ENCODE data around the gene NRN1.
"Not testable (repeated sequence)": the region's sequence is repeated elsewhere in the genome, so short reads cannot be mapped to it uniquely, and the experiment has no call there.

The NRN1 gene

GRCh38 chr6:6006428-6007365 lies at the start of gene NRN1:
NRN1 (minus strand) TSS chr6:6006925; CDS start chr6:6006749, 176 bp downstream.
- peak; percentile 10 for DNase-seq (ENCODE audit: low read depth)

GRCh38 chr6:6052216-6052615 lies 45.5 kb upstream of the NRN1 start:
- no peak for DNase-seq (ENCODE audit: low read depth)

GRCh38 chr6:6046716-6047115 lies 40.0 kb upstream of the NRN1 start:
- DNase-seq (ENCODE audit: low read depth): no peak

GRCh38 chr6:6039946-6040509 lies 33.3 kb upstream of the NRN1 start:
- no peak for DNase-seq (ENCODE audit: low read depth)

- no peak for DNase-seq (ENCODE audit: low read depth)
Observed at GRCh38 chr6:6037179-6037578, 30.5 kb upstream of the NRN1 start.

- DNase-seq (ENCODE audit: low read depth): no peak
Observed at GRCh38 chr6:6033858-6034257, 27.1 kb upstream of the NRN1 start.

- no peak for DNase-seq (ENCODE audit: low read depth)
Observed at GRCh38 chr6:6026513-6027205, 19.9 kb upstream of the NRN1 start.

- DNase-seq (ENCODE audit: low read depth): no peak
Observed at GRCh38 chr6:6025736-6026135, 19.0 kb upstream of the NRN1 start.

GRCh38 chr6:6024220-6024619 lies 17.5 kb upstream of the NRN1 start:
- DNase-seq (ENCODE audit: low read depth): no peak

- not testable (repeated sequence) for DNase-seq (ENCODE audit: low read depth)
Observed at GRCh38 chr6:6022841-6023240, 16.1 kb upstream of the NRN1 start.

- DNase-seq (ENCODE audit: low read depth): peak; percentile 24
Observed at GRCh38 chr6:6008648-6009421, 2.1 kb upstream of the NRN1 start.

GRCh38 chr6:6008089-6008647 lies 1.4 kb upstream of the NRN1 start:
- no peak for DNase-seq (ENCODE audit: low read depth)

- peak; percentile 6 for DNase-seq (ENCODE audit: low read depth)
Observed at GRCh38 chr6:6007366-6008088, 802 bp upstream of the NRN1 start.

GRCh38 chr6:6006006-6006427 lies 708 bp downstream of the NRN1 start:
- DNase-seq (ENCODE audit: low read depth): no peak

GRCh38 chr6:6005051-6006005 lies 1.4 kb downstream of the NRN1 start:
- DNase-seq (ENCODE audit: low read depth): no peak

- DNase-seq (ENCODE audit: low read depth): no peak
Observed at GRCh38 chr6:6004390-6004995, 2.2 kb downstream of the NRN1 start.

GRCh38 chr6:6003621-6004366 lies 2.9 kb downstream of the NRN1 start:
- peak; percentile 5 for DNase-seq (ENCODE audit: low read depth)

- no peak for DNase-seq (ENCODE audit: low read depth)
Observed at GRCh38 chr6:6002848-6003620, 3.7 kb downstream of the NRN1 start.
